K562 (cell line): ENCODE data around the gene AMFR. TPM values are rescaled to one million over a fixed set of nuclear protein-coding genes. Genes with fewer than 3 reads are reported as not detected.

ENCODE experiments used
- ATF6 ChIP-seq: sonication (generic); formaldehyde crosslinking; IDR thresholded peaks from 2 replicates; pipeline ENCODE4 v1.4.0; 2020; ENCODE audit warnings: mild to moderate bottlenecking, missing genetic modification reagents
- CBFA2T2 ChIP-seq: fragments of 450-650 bp; conservative IDR thresholded peaks from 2 replicates; pipeline ENCODE4 v1.6.1; 2017; ENCODE audit warnings: mild to moderate bottlenecking
- FOSL1 ChIP-seq: fragments of 200-800 bp; sonication (Bioruptor generic); conservative IDR thresholded peaks from 2 replicates; pipeline ENCODE4 v1.6.1; 2016; ENCODE audit warnings: missing genetic modification characterization, missing compliant biosample characterization
- FOXJ3 ChIP-seq: sonication (generic); formaldehyde crosslinking; IDR thresholded peaks from 2 replicates; pipeline ENCODE4 v1.4.0; 2020; ENCODE audit warnings: mild to moderate bottlenecking, missing genetic modification reagents
- GABPB2 ChIP-seq: fragments of 250-450 bp; sonication (Bioruptor Pico); conservative IDR thresholded peaks from 2 replicates; pipeline ENCODE4 v1.5.1; 2021; ENCODE audit warnings: mild to moderate bottlenecking
- HDAC1 ChIP-seq, 2 experiments: fragments of 450-650 bp; IDR thresholded peaks; 2 replicates each; pipeline ENCODE4 v1.6.1; 2016 to 2017; ENCODE audit warnings: inconsistent platforms in 1 of 2, mild to moderate bottlenecking in 1 of 2, moderate library complexity in 1 of 2
- IFI16 ChIP-seq: fragments of 250-450 bp; sonication (Bioruptor Pico); IDR thresholded peaks from 2 replicates; pipeline ENCODE4 v2.1.2; 2022; ENCODE audit warnings: mild to moderate bottlenecking, inconsistent platforms
- LARP7 ChIP-seq: fragments of 450-650 bp; IDR thresholded peaks from 2 replicates; pipeline ENCODE4 v1.6.1; 2016
- MCM7 ChIP-seq, 2 experiments: fragments of 450-650 bp; IDR thresholded peaks; 2 replicates each; pipeline ENCODE4 v1.6.1; 2016 to 2018
- MTA3 ChIP-seq: fragments of 450-650 bp; formaldehyde crosslinking; IDR thresholded peaks from 2 replicates; pipeline ENCODE4 v1.6.1; 2017; ENCODE audit warnings: mild to moderate bottlenecking, borderline replicate concordance
- NCOA6 ChIP-seq: fragments of 450-650 bp; IDR thresholded peaks from 2 replicates; pipeline ENCODE4 v1.6.1; 2017; ENCODE audit warnings: mild to moderate bottlenecking
- NFYB ChIP-seq: IDR thresholded peaks from 2 replicates; pipeline ENCODE4 v1.6.1; 2011; ENCODE audit warnings: mild to moderate bottlenecking, moderate library complexity; ENCODE audit not compliant: insufficient read length; ENCODE audit errors: extremely low read depth
- PHB2 ChIP-seq: fragments of 450-650 bp; IDR thresholded peaks from 2 replicates; pipeline ENCODE4 v1.6.1; 2017; ENCODE audit warnings: low read depth
- RBM15 ChIP-seq: fragments of 200-400 bp; formaldehyde crosslinking; IDR thresholded peaks from 2 replicates; pipeline ENCODE4 v1.6.1; 2018; ENCODE audit warnings: mild to moderate bottlenecking, low read length, moderate library complexity; ENCODE audit not compliant: insufficient read depth
- RBM25 ChIP-seq: fragments of 200-400 bp; formaldehyde crosslinking; IDR thresholded peaks from 2 replicates; pipeline ENCODE4 v1.6.1; 2018; ENCODE audit warnings: low read length, low read depth, moderate library complexity; ENCODE audit not compliant: severe bottlenecking
- RHOXF2B ChIP-seq: fragments of 250-450 bp; sonication (Bioruptor Pico); conservative IDR thresholded peaks from 2 replicates; pipeline ENCODE4 v1.5.1; 2021
- TEAD2 ChIP-seq: fragments of 450-650 bp; IDR thresholded peaks from 2 replicates; pipeline ENCODE4 v1.6.1; 2016; ENCODE audit warnings: missing genetic modification characterization, control low read depth, missing compliant biosample characterization
- ZNF12 ChIP-seq: sonication (generic); formaldehyde crosslinking; IDR thresholded peaks from 2 replicates; pipeline ENCODE4 v1.4.0; 2020; ENCODE audit warnings: mild to moderate bottlenecking, missing genetic modification reagents
- ZNF239 ChIP-seq: fragments of 250-450 bp; sonication (Bioruptor Pico); IDR thresholded peaks from 2 replicates; pipeline ENCODE4 v1.4.0; 2020; ENCODE audit warnings: mild to moderate bottlenecking
- ZNF282 ChIP-seq: sonication (generic); formaldehyde crosslinking; IDR thresholded peaks from 2 replicates; pipeline ENCODE4 v1.8.1; 2023; ENCODE audit warnings: missing genetic modification reagents
- ZNF507 ChIP-seq: conservative IDR thresholded peaks from 2 replicates; pipeline ENCODE4 v1.6.1; 2017; ENCODE audit warnings: missing genetic modification characterization, missing compliant biosample characterization
- ZNF699 ChIP-seq: fragments of 250-450 bp; sonication (Bioruptor Pico); IDR thresholded peaks from 2 replicates; pipeline ENCODE4 v1.8.0; 2021; ENCODE audit warnings: mild to moderate bottlenecking, moderate library complexity; ENCODE audit not compliant: insufficient replicate concordance
- ZNF780A ChIP-seq: fragments of 250-450 bp; sonication (Bioruptor Pico); IDR thresholded peaks from 2 replicates; pipeline ENCODE4 v1.5.0; 2021; ENCODE audit warnings: mild to moderate bottlenecking
- ZSCAN29 ChIP-seq: fragments of 450-650 bp; IDR thresholded peaks from 2 replicates; pipeline ENCODE4 v1.6.1; 2017
- polyA plus RNA-seq, 8 experiments: library from polyadenylated mRNA; depleted of rRNA in 4 of 8; stranded (reverse) in 5 of 8; unstranded in 3 of 8; fragments of >200 nt; fragmentation: Nextera tagmentation in 2 of 8; fragmentation: Illumina TruSeq in 1 of 8; extraction: Ambion mirVana in 2 of 8; extraction: Trizol in 1 of 8; gene quantifications; 2 replicates each; pipeline versions ENCODE4 v1.2.1 to v1.2.3, GENCODE V29; 2011 to 2014; ENCODE audit warnings: inconsistent platforms in 1 of 8, missing spikeins in 1 of 8
- total RNA-seq, 7 experiments: library from RNA; depleted of rRNA in 6 of 7; stranded (reverse); fragments of >200 nt in 6 of 7; fragmentation: Illumina TruSeq in 2 of 7; extraction: Trizol in 2 of 7; gene quantifications; 2 replicates each; pipeline versions ENCODE4 v1.2.1 to v1.2.3, GENCODE V29; 2011 to 2021; ENCODE audit warnings: low replicate concordance in 1 of 7
- TF ChIP-seq, protein P1 (sequence below): fragments of 450-650 bp; IDR thresholded peaks from 2 replicates; pipeline ENCODE4 v1.6.1; 2016; ENCODE audit warnings: missing biosample characterization, missing genetic modification characterization
- TF ChIP-seq, protein P2 (sequence below), 2 experiments: fragments of 450-650 bp in 1 of 2; IDR thresholded peaks; 2 replicates each; pipeline ENCODE4 v1.6.1; 2011 to 2017; ENCODE audit warnings: low read depth in 2 of 2, antibody characterized with exemption in 1 of 2, borderline replicate concordance in 1 of 2, low read length in 1 of 2, mild to moderate bottlenecking in 1 of 2, mixed read lengths in 1 of 2; ENCODE audit not compliant: control insufficient read depth in 1 of 2

Gene AMFR
- total and polyA plus RNA-seq, 9 of the 15 experiments (the other 6 are each of a cell fraction or from before 2014, with no cell fraction given), result 15.6 to 113 (median 58.4) TPM

DNA sequence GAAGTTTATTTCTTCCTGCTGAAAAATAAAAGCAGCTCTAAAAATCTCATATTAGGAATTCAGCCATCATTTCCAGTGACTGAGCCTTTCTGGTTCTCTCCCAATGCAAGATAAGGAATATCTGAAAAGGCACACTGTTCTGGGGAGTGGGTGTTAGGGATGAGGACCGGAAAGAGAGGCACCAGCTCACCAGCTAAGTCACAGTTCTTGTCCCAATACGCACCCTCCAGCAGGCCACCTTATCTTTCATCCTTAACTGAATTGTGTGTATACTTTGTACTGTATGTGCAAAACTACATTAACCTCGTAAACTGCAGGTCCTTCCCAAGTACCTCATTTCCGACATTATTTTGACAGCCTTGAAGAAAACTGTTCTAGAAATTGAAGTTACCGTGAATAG is 11.0 kb downstream of the AMFR start (continued):
- TF ChIP-seq ZNF699 (CRISPR knock-in tag) (no peak), GABPB2 (CRISPR knock-in tag) (no peak), RBM25 (no peak), RBM15 (no peak), MTA3 (peak; percentile 39; the same call in 1 of the 2 replicates), ZNF282 (CRISPR knock-in tag) (no peak), CBFA2T2 (peak; percentile 84), ZSCAN29 (no peak), ZNF12 (CRISPR knock-in tag) (no peak), NFYB (no peak), LARP7 (no peak), TEAD2 (tag) (no peak), PHB2 (no peak), ZNF507 (tag) (no peak), NCOA6 (no peak), ATF6 (CRISPR knock-in tag) (no peak), FOXJ3 (no peak), ZNF239 (CRISPR knock-in tag) (no peak), IFI16 (CRISPR knock-in tag) (no peak), ZNF780A (CRISPR knock-in tag) (no peak), MCM7 (IDR thresholded peaks at IDR 0.05) (no peak), HDAC1 (IDR thresholded peaks at IDR 0.05) (peak in 1 of 2 experiments; percentile 76; a peak in 2 of 4 replicates), FOSL1 (tag) (no peak), RHOXF2B (no peak)
- TF ChIP-seq, protein P1, sequence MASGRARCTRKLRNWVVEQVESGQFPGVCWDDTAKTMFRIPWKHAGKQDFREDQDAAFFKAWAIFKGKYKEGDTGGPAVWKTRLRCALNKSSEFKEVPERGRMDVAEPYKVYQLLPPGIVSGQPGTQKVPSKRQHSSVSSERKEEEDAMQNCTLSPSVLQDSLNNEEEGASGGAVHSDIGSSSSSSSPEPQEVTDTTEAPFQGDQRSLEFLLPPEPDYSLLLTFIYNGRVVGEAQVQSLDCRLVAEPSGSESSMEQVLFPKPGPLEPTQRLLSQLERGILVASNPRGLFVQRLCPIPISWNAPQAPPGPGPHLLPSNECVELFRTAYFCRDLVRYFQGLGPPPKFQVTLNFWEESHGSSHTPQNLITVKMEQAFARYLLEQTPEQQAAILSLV, result no peak
- TF ChIP-seq, protein P2, sequence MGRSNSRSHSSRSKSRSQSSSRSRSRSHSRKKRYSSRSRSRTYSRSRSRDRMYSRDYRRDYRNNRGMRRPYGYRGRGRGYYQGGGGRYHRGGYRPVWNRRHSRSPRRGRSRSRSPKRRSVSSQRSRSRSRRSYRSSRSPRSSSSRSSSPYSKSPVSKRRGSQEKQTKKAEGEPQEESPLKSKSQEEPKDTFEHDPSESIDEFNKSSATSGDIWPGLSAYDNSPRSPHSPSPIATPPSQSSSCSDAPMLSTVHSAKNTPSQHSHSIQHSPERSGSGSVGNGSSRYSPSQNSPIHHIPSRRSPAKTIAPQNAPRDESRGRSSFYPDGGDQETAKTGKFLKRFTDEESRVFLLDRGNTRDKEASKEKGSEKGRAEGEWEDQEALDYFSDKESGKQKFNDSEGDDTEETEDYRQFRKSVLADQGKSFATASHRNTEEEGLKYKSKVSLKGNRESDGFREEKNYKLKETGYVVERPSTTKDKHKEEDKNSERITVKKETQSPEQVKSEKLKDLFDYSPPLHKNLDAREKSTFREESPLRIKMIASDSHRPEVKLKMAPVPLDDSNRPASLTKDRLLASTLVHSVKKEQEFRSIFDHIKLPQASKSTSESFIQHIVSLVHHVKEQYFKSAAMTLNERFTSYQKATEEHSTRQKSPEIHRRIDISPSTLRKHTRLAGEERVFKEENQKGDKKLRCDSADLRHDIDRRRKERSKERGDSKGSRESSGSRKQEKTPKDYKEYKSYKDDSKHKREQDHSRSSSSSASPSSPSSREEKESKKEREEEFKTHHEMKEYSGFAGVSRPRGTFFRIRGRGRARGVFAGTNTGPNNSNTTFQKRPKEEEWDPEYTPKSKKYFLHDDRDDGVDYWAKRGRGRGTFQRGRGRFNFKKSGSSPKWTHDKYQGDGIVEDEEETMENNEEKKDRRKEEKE (IDR thresholded peaks at IDR 0.05; ENCODE audit: borderline replicate concordance in 1 of 2, control insufficient read depth in 1 of 2, low read depth in 2 of 2, low read length in 1 of 2), result no peak
